COR-L47 (cell line): ENCODE results near the gene CTDSPL2.
"Not testable (repeated sequence)": the region's sequence is repeated elsewhere in the genome, so short reads cannot be mapped to it uniquely, and the experiment has no call there.

Experiments
- DNase-seq: peaks from one replicate; lab custom pipeline; 2025; lab: John Stamatoyannopoulos, UW

Gene CTDSPL2

GRCh38 chr15:44541282-44541958 is 114.0 kb downstream of the CTDSPL2 start:
- DNase-seq, result no peak

- DNase-seq, result no peak
These were observed 115.2 kb downstream of the CTDSPL2 start for GRCh38 chr15:44542596-44542995.

DNA sequence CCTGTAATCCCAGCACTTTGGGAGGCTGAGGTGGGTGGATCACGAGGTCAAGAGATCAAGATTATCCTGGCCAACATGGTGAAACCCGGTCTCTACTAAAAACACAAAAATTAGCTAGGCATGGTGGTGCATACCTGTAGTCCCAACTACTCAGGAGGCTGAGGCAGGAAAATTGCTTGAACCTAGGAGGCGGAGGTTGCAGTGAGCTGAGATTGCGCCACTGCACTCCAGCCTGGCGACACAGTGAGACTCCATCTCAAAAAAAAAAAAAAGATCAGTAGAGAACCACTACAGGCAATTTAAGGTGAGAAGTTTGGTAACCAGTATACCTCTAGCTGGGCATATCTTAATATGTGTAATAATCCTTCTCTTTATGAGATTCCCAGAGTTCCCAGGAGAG is 117.3 kb downstream of the CTDSPL2 start:
- DNase-seq, result not testable (repeated sequence)

- no peak for DNase-seq
These were observed 118.7 kb downstream of the CTDSPL2 start for GRCh38 chr15:44545913-44546802.

GRCh38 chr15:44549152-44549551 is 121.7 kb downstream of the CTDSPL2 start:
- DNase-seq, result not testable (repeated sequence)

GRCh38 chr15:44550256-44550655 is 122.8 kb downstream of the CTDSPL2 start:
- DNase-seq, result no peak

DNA sequence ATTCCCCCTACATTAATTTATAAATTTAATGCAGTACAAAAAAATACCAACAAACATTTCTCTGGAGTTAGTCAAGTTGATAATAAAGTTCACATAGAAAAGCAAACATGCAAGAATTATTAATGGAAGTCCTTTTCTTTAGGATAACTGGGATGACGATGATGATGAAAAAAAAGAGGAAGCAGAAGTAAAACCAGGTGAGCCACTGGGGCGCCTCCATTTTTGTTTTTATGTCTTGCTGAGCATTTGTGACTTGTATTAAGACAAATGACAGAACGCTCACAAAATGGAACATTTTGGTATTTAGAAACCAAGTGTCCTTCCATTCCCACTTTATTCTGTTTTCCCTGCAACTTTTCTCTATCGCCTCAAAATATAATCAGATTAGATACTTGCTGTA is 123.3 kb downstream of the CTDSPL2 start:
- no peak for DNase-seq

GRCh38 chr15:44554934-44555723 is 127.7 kb downstream of the CTDSPL2 start:
- DNase-seq, result no peak

DNA sequence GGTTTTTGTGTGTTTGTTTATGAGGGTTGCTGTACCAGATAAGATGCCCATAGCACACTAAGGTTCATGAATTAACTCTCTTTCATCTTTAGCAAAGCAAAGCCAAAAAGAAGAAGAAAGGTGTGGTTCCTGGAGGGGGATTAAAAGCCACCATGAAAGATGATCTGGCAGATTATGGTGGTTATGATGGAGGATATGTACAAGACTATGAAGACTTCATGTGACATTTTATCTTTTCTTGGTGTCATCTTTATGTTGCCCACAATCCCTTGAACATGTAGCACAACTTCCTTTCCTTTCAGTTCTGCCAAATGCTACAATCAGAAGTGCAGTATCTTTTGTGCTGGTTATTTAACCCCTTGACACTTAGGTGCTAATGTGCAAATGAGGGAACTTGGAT is 133.5 kb downstream of the CTDSPL2 start:
- DNase-seq, result not testable (repeated sequence)

DNA sequence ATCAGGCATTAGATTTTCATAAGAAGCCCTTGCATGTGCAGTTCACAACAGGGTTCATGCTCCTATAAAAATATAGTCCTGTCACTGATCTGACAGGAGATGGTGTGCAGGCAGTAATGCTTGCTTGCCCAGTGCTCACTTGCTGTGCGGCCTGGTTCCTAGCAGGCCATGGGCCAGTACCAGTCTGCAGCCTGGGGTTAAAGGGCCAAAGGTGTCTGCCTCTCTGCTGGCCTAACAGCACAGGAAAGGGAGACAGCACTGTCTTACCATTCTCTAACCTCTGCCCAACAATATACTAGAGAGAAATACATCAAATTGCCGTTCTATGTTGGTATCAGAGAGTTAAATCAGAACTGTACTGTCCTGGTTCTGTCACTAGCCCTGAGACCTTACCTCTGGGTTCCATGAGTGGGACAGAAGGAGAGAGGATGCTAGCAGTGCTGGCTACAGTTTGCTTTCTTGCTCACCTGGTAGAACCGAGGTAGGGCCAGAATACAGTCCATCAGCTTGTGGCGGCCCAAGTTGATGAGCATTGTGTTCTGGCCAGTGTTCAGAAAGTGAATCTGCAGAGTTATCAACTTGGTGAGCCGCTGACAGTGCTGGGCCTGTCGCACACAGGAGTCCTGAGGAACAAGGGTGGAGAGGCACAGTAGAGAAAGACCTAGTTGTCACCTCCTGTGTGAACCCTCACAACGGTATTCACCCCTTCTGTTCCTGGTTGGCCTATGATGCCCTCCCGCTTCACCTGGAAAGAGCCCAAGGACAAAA is 138.1 kb downstream of the CTDSPL2 start:
- DNase-seq, result no peak

- no peak for DNase-seq
These were observed 138.7 kb downstream of the CTDSPL2 start for GRCh38 chr15:44566155-44566540.

GRCh38 chr15:44568338-44568737 is 140.9 kb downstream of the CTDSPL2 start:
- DNase-seq, result no peak

- DNase-seq, result no peak
These were observed 141.9 kb downstream of the CTDSPL2 start for GRCh38 chr15:44569316-44569715.

DNA sequence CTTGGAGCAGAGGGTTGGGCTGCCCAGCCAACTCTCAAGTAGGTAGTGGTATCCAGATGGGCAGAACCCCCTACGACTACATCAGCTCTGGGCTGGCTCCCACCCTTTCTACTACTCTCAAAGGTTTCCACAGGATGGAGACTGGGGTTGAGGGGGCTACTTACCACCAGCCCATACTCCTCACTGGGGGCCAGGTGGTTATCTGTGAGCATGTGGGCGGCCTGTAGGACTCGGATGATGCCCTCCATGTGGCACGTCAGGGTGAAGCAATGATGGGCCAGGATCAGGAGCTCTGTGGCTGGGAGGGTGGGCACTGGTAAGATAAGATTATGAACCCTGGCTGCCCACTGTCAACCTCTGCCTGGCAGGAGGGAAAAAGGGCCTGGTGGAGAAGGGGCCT is 142.9 kb downstream of the CTDSPL2 start:
- no peak for DNase-seq

- no peak for DNase-seq
These were observed 146.0 kb downstream of the CTDSPL2 start for GRCh38 chr15:44573386-44573785.

DNA sequence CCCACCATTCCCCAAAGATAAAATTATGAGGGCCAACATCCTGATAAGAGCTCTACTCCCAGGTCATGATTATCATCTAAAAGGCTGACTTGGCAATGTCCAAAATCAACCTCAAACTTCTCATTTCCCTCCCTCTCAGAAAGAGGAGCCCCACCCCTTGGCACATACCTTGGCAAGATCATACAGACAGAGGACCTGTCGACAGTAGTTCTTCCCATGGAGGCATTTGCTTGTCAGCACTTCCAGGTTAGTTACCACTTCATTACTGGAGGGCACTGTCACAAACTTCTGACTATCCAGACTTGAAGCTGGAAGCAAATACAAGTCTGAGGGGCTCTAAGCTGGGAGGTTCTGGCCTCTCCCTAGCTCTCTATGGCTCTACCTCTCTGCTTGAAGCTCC is 147.3 kb downstream of the CTDSPL2 start:
- DNase-seq, result no peak
